ENCODE data around the gene GLB1L3.

The GLB1L3 gene

DNA sequence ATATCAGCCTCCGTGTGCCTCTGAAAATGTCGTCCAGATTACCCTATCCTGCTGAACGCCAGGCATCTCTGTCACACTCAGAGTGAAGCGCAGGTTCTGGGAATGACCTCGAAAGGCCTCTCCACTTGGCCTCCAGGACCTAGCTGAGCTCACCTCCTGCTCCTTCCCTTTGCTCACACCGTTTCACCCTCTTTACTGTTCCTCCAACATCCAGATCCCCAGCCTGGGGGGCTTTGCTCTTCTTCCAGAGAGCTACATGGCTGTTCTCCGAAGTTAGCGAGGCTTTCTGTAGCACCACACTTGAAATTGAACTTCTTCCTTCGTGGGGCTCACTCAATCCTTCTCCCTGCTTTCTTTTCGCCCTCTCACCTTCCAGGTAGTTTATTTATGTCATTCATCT, 83.5 kb downstream of the GLB1L3 start:
- in situ Hi-C loops (cut with HindIII; ENCODE audit: low sequenced_read_pairs) = no loop called here

DNA sequence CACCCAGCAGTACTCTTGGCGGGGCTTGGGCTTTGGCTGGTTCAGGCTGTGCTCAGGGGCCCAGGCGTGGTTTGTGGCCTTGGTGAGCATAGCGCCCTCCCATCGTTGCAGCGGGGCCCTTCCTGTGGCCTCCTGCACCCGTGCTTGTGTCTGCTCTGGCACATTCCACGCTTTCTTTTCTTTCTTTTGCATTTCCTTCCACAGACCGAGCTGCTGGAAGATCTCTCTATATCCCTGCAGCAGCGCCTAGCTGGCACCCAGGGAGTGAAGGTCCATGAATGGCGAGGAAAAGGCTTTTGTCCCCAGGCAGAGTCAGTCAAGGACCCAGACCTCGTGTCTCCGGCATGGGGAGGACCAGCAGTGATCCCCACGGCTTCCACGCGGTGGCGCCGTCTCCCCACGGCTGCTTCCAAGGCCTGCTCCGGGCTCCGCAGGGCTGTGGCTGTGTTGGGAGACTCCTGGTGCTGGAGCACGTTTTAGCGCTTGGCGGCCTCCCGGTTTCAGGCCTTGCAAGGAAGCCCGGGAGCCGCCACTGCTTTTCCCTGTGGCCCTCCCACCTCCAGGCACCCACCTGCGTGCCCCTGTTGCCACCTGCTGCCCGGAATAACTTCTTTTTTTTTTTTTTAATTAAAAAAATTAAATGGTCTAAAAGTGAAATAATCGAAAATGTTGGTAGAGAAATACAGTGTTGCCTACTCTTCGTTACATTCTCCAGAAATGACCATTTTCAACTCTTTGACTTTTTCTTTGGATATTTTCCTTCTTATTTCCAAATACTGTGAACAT, 84.1 kb downstream of the GLB1L3 start:
- in situ Hi-C loops (cut with HindIII; ENCODE audit: low sequenced_read_pairs) = no loop called here

DNA sequence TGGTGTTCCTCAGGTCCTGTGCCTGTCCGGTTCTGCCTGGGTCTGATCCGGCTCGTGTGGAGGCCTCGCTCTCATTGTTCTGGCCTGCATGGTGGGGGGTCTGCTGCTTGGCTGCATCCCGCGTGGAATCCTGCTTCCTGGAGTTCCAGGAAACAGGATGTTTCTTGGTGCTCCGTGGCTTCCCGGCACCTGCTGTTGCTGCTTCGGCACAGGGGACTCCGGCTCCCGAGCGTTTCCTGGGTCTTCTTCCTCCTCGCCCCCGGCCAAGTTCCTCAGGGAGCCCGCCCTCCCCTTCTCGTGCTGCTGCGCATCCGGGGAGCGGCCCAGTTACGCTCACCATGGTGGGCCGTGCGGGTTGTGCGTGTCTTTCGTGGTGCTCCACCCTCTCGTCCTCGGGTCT, 85.5 kb downstream of the GLB1L3 start:
- in situ Hi-C loops (cut with HindIII; ENCODE audit: low sequenced_read_pairs) = no loop called here

DNA sequence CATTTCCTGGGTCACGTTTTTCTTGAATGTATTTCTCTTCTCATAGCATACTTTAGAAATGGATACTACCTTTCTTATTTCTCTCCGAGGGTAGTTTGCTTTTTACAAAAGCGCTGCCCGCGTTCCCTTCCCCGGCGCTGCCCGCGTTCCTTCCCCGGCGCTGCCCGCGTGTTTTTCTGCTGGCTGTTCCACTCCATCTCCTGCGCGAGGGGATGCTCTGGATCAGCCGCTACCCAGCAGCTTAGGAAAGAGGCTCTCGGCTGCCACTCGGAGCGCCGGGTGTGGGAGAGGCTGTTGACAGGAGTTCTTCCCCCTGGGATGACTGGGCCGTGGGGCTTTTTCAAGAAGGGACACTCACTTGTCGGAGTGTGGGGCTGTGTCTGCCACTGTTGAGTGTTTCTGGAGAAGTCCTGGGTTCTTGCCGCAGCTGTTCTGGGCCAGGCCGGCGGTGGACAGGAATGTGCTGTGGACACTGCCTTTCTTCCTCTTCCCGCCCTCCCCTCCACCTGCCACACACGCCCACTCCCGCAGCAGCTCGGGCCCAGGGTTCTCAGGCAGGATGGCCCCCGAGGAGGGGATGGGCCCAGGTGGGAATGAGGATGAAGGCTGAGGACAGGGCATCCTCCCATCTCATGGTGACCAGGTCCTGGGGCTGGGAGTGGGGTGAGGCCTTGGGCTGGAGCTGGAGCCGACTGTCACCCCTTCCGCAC, 86.2 kb downstream of the GLB1L3 start:
- in situ Hi-C loops (cut with HindIII; ENCODE audit: low sequenced_read_pairs) = no loop called here

DNA sequence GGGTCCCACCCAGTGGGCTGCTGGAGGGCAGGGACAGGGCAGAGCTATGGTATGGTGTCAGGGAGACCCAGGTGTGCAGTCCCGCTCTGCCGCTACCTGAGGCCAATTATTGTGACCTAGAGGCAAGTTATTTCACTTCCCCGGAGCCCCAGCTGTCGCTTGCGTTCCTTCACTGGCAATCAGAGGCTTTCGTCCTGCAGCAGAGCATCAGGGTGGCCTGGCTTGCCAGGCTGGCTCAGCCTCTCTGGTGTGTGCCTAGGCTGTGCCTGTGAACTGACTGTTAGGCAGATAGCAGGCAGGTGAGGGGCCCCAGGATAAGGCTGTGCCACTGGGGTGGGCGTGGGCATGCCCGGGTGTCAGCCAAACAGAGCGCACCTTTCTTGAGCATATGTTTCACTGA, 87.0 kb downstream of the GLB1L3 start:
- in situ Hi-C loops (cut with HindIII; ENCODE audit: low sequenced_read_pairs) = no loop called here

DNA sequence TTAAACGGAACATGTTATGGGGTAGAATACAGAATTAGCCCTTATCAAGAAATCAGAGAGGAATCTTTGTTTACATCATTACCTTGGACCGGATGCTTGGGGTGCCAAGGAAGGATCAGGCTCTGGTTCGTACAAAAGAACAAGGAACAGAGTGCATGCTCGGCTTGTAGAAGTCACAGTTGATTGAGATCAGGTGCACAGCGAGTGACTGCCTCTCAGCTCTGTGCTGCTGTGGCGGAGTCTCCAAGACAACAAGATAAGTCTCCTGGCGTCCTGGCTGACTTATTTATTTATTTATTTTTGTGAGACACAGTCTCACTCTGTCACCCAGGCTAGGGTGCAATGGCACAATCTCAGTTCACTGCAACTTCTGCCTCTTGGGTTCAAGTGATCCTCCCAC, 87.4 kb downstream of the GLB1L3 start:
- in situ Hi-C loops (cut with HindIII; ENCODE audit: low sequenced_read_pairs) = no loop called here

DNA sequence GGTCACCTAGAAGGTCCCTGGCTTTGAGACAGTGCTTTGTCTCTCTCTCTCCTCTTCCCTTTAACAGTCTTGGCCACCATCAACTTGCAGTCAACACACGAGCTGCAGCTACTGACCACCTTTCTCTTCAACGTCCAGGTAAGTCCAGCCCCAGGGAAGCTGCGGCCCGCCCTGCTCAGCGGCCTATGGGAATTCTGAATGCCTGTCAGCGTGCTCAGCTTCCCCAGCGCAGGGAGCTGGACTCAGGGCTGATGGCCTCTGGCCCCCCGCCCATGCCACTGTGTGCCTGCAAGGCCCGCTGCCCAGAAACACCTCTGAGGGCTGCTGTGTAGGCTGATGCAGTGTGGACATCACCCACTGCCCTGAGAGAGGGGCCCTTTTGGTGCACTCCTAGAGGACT, 88.1 kb downstream of the GLB1L3 start:
- in situ Hi-C loops (cut with HindIII; ENCODE audit: low sequenced_read_pairs) = no loop called here

DNA sequence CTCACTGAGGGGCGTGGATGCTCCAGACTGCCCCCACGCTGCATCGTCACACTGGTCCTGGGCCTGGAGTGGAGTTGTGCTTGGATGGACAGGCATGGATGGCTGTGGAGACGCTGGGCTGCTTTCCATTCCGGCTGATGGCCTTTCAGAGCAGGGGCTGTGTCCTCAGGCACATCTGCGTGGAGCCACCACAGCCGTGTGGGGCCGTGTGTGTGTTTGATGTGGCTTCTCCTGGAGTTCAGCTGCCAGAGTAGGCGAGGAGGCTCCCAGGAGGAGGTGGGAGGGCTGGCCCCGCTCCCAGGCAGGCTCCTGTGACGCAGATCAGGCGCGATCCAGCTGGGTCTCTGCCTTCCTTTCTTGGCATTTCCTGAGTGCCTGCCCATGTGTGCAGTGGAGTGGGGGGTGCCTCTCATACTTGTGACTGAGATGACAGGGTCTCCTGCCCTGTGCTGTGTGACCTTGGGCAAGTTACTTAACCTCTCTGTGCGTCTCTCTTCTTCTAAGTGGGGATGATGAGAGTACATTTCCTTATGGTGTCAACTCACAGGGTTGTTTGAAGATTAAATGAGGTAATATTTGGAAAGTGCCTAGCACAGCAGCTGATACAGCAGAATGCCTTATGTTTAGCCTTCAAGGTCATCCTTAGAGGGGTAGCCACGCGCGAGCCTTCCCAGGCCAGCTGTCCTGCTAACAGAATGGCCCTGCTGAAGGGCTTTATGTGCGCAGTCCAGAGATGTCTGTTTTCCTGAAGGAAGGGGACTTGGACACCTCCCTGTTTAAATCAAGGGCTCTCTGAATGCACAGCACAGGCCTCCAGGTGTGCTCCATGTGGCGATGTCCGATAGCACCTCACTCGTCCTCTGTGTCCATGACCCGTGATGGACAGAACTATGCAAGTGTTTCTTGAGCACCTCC, 89.1 kb downstream of the GLB1L3 start:
- in situ Hi-C loops (cut with HindIII; ENCODE audit: low sequenced_read_pairs) = no loop called here

DNA sequence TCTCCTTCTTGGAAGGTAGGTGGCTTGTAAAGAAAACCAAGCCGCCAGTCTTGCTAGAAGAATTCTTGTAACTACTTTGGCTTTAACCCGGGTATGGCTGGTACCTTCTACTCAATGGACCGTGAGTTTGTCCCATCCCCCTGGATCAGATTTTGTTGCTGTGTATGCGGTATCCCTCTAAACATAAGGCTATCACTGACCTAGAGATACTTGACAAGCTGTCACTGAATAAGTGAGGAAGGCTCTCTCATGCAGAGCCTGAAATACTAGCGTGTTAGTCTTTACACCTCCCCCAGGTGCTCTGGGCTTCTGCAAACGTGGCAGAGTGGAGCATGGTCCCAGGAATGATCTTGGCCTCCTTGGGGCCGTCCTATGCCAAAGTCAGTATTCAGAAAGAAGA, 90.1 kb downstream of the GLB1L3 start:
- in situ Hi-C loops (cut with HindIII; ENCODE audit: low sequenced_read_pairs) = no loop called here

DNA sequence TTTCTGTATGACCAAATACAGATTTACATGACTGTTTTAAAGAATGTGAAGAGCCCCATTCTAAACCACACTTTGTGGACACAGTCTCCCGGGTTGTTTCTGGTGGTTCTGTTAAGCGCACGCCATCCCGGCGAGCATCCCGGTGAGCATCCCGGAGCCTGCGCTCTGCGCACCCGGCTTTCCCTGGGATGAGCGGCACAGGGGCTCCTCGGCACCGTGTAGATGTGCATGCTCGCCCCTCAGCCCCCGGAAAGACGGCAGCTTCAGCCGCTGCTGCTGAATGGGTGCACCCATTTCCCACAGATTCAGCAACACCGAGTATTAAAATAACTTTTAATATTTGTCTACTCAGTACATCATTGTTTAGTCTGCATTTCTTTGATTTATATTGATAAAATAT, 91.6 kb downstream of the GLB1L3 start:
- in situ Hi-C loops (cut with HindIII; ENCODE audit: low sequenced_read_pairs) = no loop called here

Measured in endothelial cell of hepatic sinusoid (primary cell).